Measurements from ENCODE around the gene ACOX3.

DNA sequence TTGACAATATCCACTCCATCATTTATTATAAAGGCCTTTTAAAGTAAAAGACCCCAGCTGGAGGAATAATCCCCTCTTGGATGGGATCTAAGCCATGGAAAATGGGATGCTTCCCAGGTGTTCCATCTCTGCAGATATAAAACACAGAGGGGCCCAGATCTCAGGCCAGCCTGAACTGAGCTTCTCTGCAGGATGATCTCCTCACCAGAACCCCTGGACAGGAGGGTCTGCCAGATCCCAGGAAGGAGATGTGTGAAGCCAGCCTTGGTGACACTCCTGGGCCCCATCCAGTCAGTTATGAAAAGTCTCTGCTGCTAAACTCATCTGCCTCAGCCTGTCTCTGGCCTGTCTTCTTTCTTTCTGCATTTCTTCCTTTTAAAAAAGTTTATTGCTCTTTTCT is 114.3 kb downstream of the ACOX3 start:
- TF ChIP-seq ATF3 (IDR thresholded peaks at IDR 0.05), result no peak
- TF ChIP-seq, protein P1, sequence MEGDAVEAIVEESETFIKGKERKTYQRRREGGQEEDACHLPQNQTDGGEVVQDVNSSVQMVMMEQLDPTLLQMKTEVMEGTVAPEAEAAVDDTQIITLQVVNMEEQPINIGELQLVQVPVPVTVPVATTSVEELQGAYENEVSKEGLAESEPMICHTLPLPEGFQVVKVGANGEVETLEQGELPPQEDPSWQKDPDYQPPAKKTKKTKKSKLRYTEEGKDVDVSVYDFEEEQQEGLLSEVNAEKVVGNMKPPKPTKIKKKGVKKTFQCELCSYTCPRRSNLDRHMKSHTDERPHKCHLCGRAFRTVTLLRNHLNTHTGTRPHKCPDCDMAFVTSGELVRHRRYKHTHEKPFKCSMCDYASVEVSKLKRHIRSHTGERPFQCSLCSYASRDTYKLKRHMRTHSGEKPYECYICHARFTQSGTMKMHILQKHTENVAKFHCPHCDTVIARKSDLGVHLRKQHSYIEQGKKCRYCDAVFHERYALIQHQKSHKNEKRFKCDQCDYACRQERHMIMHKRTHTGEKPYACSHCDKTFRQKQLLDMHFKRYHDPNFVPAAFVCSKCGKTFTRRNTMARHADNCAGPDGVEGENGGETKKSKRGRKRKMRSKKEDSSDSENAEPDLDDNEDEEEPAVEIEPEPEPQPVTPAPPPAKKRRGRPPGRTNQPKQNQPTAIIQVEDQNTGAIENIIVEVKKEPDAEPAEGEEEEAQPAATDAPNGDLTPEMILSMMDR (IDR thresholded peaks at IDR 0.05; ENCODE audit: low read depth, low read length, missing input control), result no peak
- no peak for TF ChIP-seq REST (IDR thresholded peaks at IDR 0.05)
- no peak for TF ChIP-seq RXRA (IDR thresholded peaks at IDR 0.05)
- no peak for TF ChIP-seq EGR1 (IDR thresholded peaks at IDR 0.05; ENCODE audit: low read depth in 2 of 2)
- no peak for TF ChIP-seq TAF1 (conservative IDR thresholded peaks at IDR 0.05)
- TF ChIP-seq RAD21 (IDR thresholded peaks at IDR 0.05), result no peak
- TF ChIP-seq YY1 (IDR thresholded peaks at IDR 0.05), result no peak
- TF ChIP-seq JUND (IDR thresholded peaks at IDR 0.05), result no peak
- TF ChIP-seq SP1 (IDR thresholded peaks at IDR 0.05), result no peak
- TF ChIP-seq FOXA1 (IDR thresholded peaks at IDR 0.05), result no peak
- TF ChIP-seq, protein P2, sequence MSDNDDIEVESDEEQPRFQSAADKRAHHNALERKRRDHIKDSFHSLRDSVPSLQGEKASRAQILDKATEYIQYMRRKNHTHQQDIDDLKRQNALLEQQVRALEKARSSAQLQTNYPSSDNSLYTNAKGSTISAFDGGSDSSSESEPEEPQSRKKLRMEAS (IDR thresholded peaks at IDR 0.05), result no peak
- TF ChIP-seq GABPA (IDR thresholded peaks at IDR 0.05 in 1 of 2, conservative IDR thresholded peaks at IDR 0.05 in 1 of 2), result no peak

Data from liver (tissue), 3 donors.